Measurements from ENCODE around the gene FXYD2.

DNA sequence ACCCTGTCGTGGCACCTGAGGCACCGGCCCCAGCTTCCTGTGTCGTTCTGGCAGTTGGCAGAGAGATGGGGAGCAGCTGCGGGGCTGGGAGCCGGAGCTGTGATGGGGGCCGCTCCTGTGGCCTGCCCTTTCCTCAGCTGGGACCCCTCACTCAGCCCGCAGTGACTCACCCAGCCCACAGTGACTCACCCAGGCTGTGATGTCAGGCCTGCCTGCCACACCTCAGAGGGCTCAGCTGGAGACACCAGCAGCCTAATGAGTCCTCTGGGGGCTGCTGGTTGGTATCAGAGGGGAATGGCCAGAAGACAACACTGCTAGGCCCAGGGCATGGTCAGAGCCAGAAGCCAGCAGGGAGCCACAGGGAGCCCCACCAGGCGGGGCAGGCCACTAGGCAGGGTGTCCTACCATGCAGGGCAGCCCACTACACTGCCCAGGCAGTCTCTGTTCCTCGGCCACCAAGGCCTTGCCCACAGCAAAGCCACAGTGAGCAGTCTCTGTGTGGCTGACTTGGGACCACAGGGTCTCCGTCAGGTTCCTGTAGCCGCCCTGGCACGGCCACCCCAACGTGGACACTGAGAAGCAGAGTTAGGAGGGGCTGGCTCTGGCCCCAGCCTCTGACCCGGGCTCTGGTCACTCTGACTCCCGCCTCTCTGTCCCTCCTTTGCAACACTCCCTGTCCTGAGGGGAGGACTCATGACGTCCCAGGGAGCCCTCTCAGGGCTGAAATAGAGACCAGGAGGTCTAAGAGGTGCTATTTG lies 4.2 kb upstream of the FXYD2 start:
- TF ChIP-seq SUZ12 (IDR thresholded peaks at IDR 0.05; ENCODE audit: extremely low read depth, insufficient read depth, insufficient read length) (no peak), ZNF274 (IDR thresholded peaks at IDR 0.05; ENCODE audit: low read depth, low read length) (no peak)
